Natural killer cell (primary cell): Measurements from ENCODE around the gene SLC38A9. TPM values are rescaled to one million over a fixed set of nuclear protein-coding genes. Genes with fewer than 3 reads are reported as not detected.
A peak's percentile ranks its signal among the peaks of the same experiment; 100 is the strongest.

Experiments used
- ATAC-seq, 3 donors: fragments of 150-1000 bp in 2 of 3; fragments of 200-7000 bp in 1 of 3; cut with Tn5 transposase; 1 replicate in 1 of 3; 2 replicates in 2 of 3; pipeline ENCODE4 v1.10.0; 2021; ENCODE audit warnings: mild to moderate bottlenecking in 2 of 3, moderate library complexity in 2 of 3
- DNase-seq, 2 donors: peaks; one replicate each; pipeline versions ENCODE4 v3.0.0 to v3.0.0-alpha.2; 2013 to 2021; ENCODE audit warnings: mixed read lengths in 1 of 2
- H3K27ac ChIP-seq: one replicate; pipeline ENCODE4 v1.5.1; 2013; ENCODE audit warnings: mild to moderate bottlenecking, low read length
- H3K27me3 ChIP-seq: one replicate; pipeline ENCODE4 v1.6.1; 2013; ENCODE audit warnings: low read length; ENCODE audit not compliant: control insufficient read depth, insufficient read depth
- H3K36me3 ChIP-seq: one replicate; pipeline ENCODE4 v1.6.1; 2013; ENCODE audit warnings: low read length; ENCODE audit not compliant: control insufficient read depth, insufficient read depth
- H3K4me1 ChIP-seq: one replicate; pipeline ENCODE4 v1.6.1; 2013; ENCODE audit warnings: low read length; ENCODE audit not compliant: control insufficient read depth, insufficient read depth
- H3K4me3 ChIP-seq: one replicate; pipeline ENCODE4 v1.5.1; 2013; ENCODE audit warnings: low read length
- H3K9me3 ChIP-seq: one replicate; pipeline ENCODE4 v1.6.1; 2013; ENCODE audit warnings: low read length; ENCODE audit not compliant: control insufficient read depth, insufficient read depth
- H3K27ac Mint-ChIP-seq, 2 donors: one replicate each; pipeline ENCODE4 v1.8.0; 2022; ENCODE audit warnings: mild to moderate bottlenecking in 2 of 2, mixed read lengths in 2 of 2, moderate library complexity in 1 of 2
- H3K27me3 Mint-ChIP-seq, 2 donors: one replicate each; pipeline ENCODE4 v1.8.0; 2022; ENCODE audit warnings: low read depth in 2 of 2, mixed read lengths in 2 of 2
- H3K36me3 Mint-ChIP-seq: one replicate; pipeline ENCODE4 v1.8.0; 2022; ENCODE audit warnings: mixed read lengths
- H3K4me1 Mint-ChIP-seq, 2 donors: one replicate each; pipeline ENCODE4 v1.8.0; 2022; ENCODE audit warnings: mixed read lengths in 2 of 2
- H3K4me3 Mint-ChIP-seq: one replicate; pipeline ENCODE4 v1.8.0; 2022; ENCODE audit warnings: mild to moderate bottlenecking, moderate library complexity, mixed read lengths
- H3K9me3 Mint-ChIP-seq, 2 donors: one replicate each; pipeline ENCODE4 v1.8.0; 2022; ENCODE audit warnings: mixed read lengths in 2 of 2
- CTCF ChIP-seq: fragments of 200-600 bp; IDR thresholded peaks from one replicate; pipeline ENCODE4 v1.8.0; 2022; ENCODE audit warnings: antibody characterized with exemption
- WGBS: methylation state at CpG from one replicate; pipeline ENCODE4 v1.1.7; 2013; ENCODE audit warnings: missing lambda C conversion rate; ENCODE audit not compliant: insufficient coverage; 5-methylcytosine and 5-hydroxymethylcytosine counted together
- intact Hi-C: fragments of 100-400 bp; cut with micrococcal nuclease; formaldehyde crosslinking; loops from one replicate; pipeline ENCODE4 v1.14.2; 2022
- total RNA-seq, 4 donors: library from RNA; stranded (reverse); fragments of 120-200 nt in 1 of 4; gene quantifications; one replicate each; pipeline versions ENCODE4 v1.2.3 to v1.2.4, GENCODE V29; 2013 to 2022

SLC38A9 gene
- total RNA-seq, 3 donors from 2014 or later (not counting 1 experiment from before 2014, with no cell fraction given), result 20.6 to 33.9 (median 27.0) TPM

GRCh38 chr5:55680353-55680752, 31.8 kb downstream of the SLC38A9 start:
- Mint-ChIP-seq H3K27me3 (no peaks in the 10 kb centered on the region), H3K27ac (no peak overlapping the region)
- 86% methylated on average over 2 of the region's 2 CpGs for WGBS

DNA sequence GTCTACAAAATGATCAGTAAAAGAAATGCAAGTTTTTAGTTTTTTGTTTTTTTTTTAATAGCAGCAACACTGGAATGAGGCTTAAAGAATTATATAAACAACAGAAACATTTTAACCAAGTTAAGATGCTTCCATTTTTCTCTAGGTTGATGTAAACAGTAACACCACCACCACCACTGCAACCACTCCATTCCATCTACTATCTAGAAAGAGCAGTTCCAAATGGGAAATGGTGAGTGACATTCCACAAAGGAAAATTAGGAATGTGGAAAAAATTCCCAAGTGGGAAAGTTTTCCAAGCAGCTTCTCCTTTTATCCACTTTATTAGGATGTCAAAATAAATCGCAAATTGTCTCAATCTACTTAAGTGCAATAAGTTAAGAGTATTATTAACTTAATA, 32.6 kb downstream of the SLC38A9 start:
- no CpG with 5 or more reads among the region's 1 CpG for WGBS
- Histone ChIP-seq H3K36me3 (no peaks in the 10 kb centered on the region), H3K4me1 (no peaks in the 10 kb centered on the region), H3K4me3 (no peak overlapping the region), H3K27me3 (no peaks in the 10 kb centered on the region), H3K9me3 (no peaks in the 10 kb centered on the region), H3K27ac (no peak overlapping the region)
- Mint-ChIP-seq H3K9me3 (no peaks in the 10 kb centered on the region), H3K36me3 (no peaks in the 10 kb centered on the region), H3K27ac (no peak overlapping the region), H3K4me1 (no peaks in the 10 kb centered on the region), H3K27me3 (no peaks in the 10 kb centered on the region), H3K4me3 (no peak overlapping the region)
- intact Hi-C loops, result no loop called here
- ATAC-seq (no peak), DNase-seq (no peak)
- TF ChIP-seq CTCF, result no peak

More at GRCh38 chr5:55680353-55680752, 31.8 kb downstream of the SLC38A9 start:
- no peak overlapping the region for H3K4me3 Mint-ChIP-seq
- H3K36me3 Mint-ChIP-seq, result no peaks in the 10 kb centered on the region
- no peak for TF ChIP-seq CTCF
- no peaks in the 10 kb centered on the region for H3K4me1 Mint-ChIP-seq
- H3K36me3 ChIP-seq, result no peaks in the 10 kb centered on the region
- no peak for DNase-seq
- no peak for ATAC-seq
- no peaks in the 10 kb centered on the region for H3K4me1 ChIP-seq
- no peak overlapping the region for H3K27ac ChIP-seq
- intact Hi-C loops, result no loop called here
- no peaks in the 10 kb centered on the region for H3K9me3 ChIP-seq
- H3K9me3 Mint-ChIP-seq, result no peaks in the 10 kb centered on the region
- no peaks in the 10 kb centered on the region for H3K27me3 ChIP-seq
- no peak overlapping the region for H3K4me3 ChIP-seq

- H3K27ac Mint-ChIP-seq, result no peak overlapping the region
- no peaks in the 10 kb centered on the region for H3K4me1 Mint-ChIP-seq
- H3K9me3 ChIP-seq, result no peaks in the 10 kb centered on the region
- no peaks in the 10 kb centered on the region for H3K27me3 ChIP-seq
- no peaks in the 10 kb centered on the region for H3K36me3 Mint-ChIP-seq
- no peak overlapping the region for H3K4me3 ChIP-seq
- 40% methylated on average over 1 of the region's 1 CpG for WGBS
- intact Hi-C loops, result no loop called here
- no peak overlapping the region for H3K27ac ChIP-seq
- no peaks in the 10 kb centered on the region for H3K27me3 Mint-ChIP-seq
- H3K4me3 Mint-ChIP-seq, result no peak overlapping the region
- H3K4me1 ChIP-seq, result no peaks in the 10 kb centered on the region
- H3K36me3 ChIP-seq, result peaks cover 2% of the 10 kb centered on the region
- TF ChIP-seq CTCF, result no peak
- DNase-seq (no peak), ATAC-seq (peak in 1 of 3 donors; percentile 32)
- no peaks in the 10 kb centered on the region for H3K9me3 Mint-ChIP-seq
These were observed 37.0 kb downstream of the SLC38A9 start for GRCh38 chr5:55675119-55675518.

- Histone ChIP-seq H3K27me3 (no peaks in the 10 kb centered on the region), H3K4me3 (no peak overlapping the region), H3K4me1 (no peaks in the 10 kb centered on the region), H3K9me3 (no peaks in the 10 kb centered on the region), H3K36me3 (peaks cover 4% of the 10 kb centered on the region), H3K27ac (no peak overlapping the region)
- Mint-ChIP-seq H3K4me3 (no peak overlapping the region), H3K9me3 (no peaks in the 10 kb centered on the region), H3K36me3 (no peaks in the 10 kb centered on the region), H3K4me1 (no peaks in the 10 kb centered on the region), H3K27me3 (no peaks in the 10 kb centered on the region), H3K27ac (no peak overlapping the region)
- ATAC-seq (no peak), DNase-seq (no peak)
- intact Hi-C loops, result no loop called here
- no peak for TF ChIP-seq CTCF
- WGBS, result 100% methylated on average over 1 of the region's 2 CpGs
These were observed 37.8 kb downstream of the SLC38A9 start for GRCh38 chr5:55674340-55674739.
